K562 (cell line): ENCODE data around the gene TSPAN18. TPM values are rescaled to one million over a fixed set of nuclear protein-coding genes. Genes with fewer than 3 reads are reported as not detected.

Source experiments
- ELF4 ChIP-seq: fragments of 450-650 bp; formaldehyde crosslinking; IDR thresholded peaks from 2 replicates; pipeline ENCODE4 v1.4.0; 2022; ENCODE audit warnings: missing genetic modification characterization
- FOXP1 ChIP-seq: sonication (generic); formaldehyde crosslinking; IDR thresholded peaks from 2 replicates; pipeline ENCODE4 v1.8.0; 2022; ENCODE audit warnings: mild to moderate bottlenecking, missing genetic modification reagents
- GATA2 ChIP-seq: sonication (generic); formaldehyde crosslinking; IDR thresholded peaks from 2 replicates; pipeline ENCODE4 v1.4.0; 2020; ENCODE audit warnings: mild to moderate bottlenecking, missing genetic modification reagents
- IRF2 ChIP-seq: sonication (generic); formaldehyde crosslinking; IDR thresholded peaks from 2 replicates; pipeline ENCODE4 v1.8.1; 2022; ENCODE audit warnings: mild to moderate bottlenecking, missing genetic modification reagents
- KDM1A ChIP-seq, 2 experiments: fragments of 450-650 bp; IDR thresholded peaks; 2 replicates each; pipeline ENCODE4 v1.6.1; 2016; ENCODE audit warnings: mild to moderate bottlenecking in 2 of 2
- MCM7 ChIP-seq, 2 experiments: fragments of 450-650 bp; IDR thresholded peaks; 2 replicates each; pipeline ENCODE4 v1.6.1; 2016 to 2018
- NCOR1 ChIP-seq: fragments of 450-650 bp; IDR thresholded peaks from 2 replicates; pipeline ENCODE4 v1.6.1; 2016; ENCODE audit warnings: mild to moderate bottlenecking, moderate library complexity
- NFRKB ChIP-seq: fragments of 450-650 bp; IDR thresholded peaks from 2 replicates; pipeline ENCODE4 v1.6.1; 2016; ENCODE audit warnings: low read depth
- NR2C2 ChIP-seq, 2 experiments: fragments of 200-800 bp in 1 of 2; sonication (Bioruptor generic) in 1 of 2; sonication (generic) in 1 of 2; formaldehyde crosslinking in 1 of 2; IDR thresholded peaks; 2 replicates each; pipeline versions ENCODE4 v1.6.1 to v1.8.0; 2016 to 2022; ENCODE audit warnings: mild to moderate bottlenecking in 1 of 2, missing compliant biosample characterization in 1 of 2, missing genetic modification characterization in 1 of 2, missing genetic modification reagents in 1 of 2
- RFX5 ChIP-seq: IDR thresholded peaks from 2 replicates; pipeline ENCODE4 v1.6.1; 2011; ENCODE audit warnings: low read depth, mild to moderate bottlenecking, improper control_type of control experiment, low read length
- SMARCA5 ChIP-seq: fragments of 450-650 bp; IDR thresholded peaks from 2 replicates; pipeline ENCODE4 v1.6.1; 2016
- TBP ChIP-seq: optimal IDR thresholded peaks from 2 replicates; pipeline ENCODE3; 2011; ENCODE audit warnings: low read depth, low read length, improper control_type of control experiment
- U2AF2 ChIP-seq: fragments of 200-400 bp; formaldehyde crosslinking; optimal IDR thresholded peaks from 2 replicates; pipeline ENCODE3; 2017; ENCODE audit warnings: low read depth, mild to moderate bottlenecking, low read length
- ZFP1 ChIP-seq: fragments of 450-650 bp; formaldehyde crosslinking; IDR thresholded peaks from 2 replicates; pipeline ENCODE4 v1.4.0; 2020; ENCODE audit warnings: mild to moderate bottlenecking, mixed read lengths
- ZNF239 ChIP-seq: fragments of 250-450 bp; sonication (Bioruptor Pico); IDR thresholded peaks from 2 replicates; pipeline ENCODE4 v1.4.0; 2020; ENCODE audit warnings: mild to moderate bottlenecking
- ZNF3 ChIP-seq: fragments of 250-450 bp; sonication (Bioruptor Pico); IDR thresholded peaks from 2 replicates; pipeline ENCODE4 v1.5.0; 2021; ENCODE audit warnings: mild to moderate bottlenecking, moderate library complexity
- ZNF668 ChIP-seq: fragments of 250-450 bp; sonication (Bioruptor Pico); IDR thresholded peaks from 2 replicates; pipeline ENCODE4 v1.8.0; 2022; ENCODE audit warnings: mild to moderate bottlenecking, inconsistent platforms
- ZNF707 ChIP-seq: fragments of 250-450 bp; sonication (Bioruptor Pico); conservative IDR thresholded peaks from 2 replicates; pipeline ENCODE4 v1.8.0; 2022; ENCODE audit warnings: inconsistent platforms, mild to moderate bottlenecking, moderate library complexity
- ZNF766 ChIP-seq: fragments of 200-800 bp; sonication (Bioruptor generic); conservative IDR thresholded peaks from 2 replicates; pipeline ENCODE4 v1.6.1; 2016; ENCODE audit warnings: missing genetic modification characterization, missing compliant biosample characterization
- polyA plus RNA-seq, 8 experiments: library from polyadenylated mRNA; depleted of rRNA in 4 of 8; stranded (reverse) in 5 of 8; unstranded in 3 of 8; fragments of >200 nt; fragmentation: Nextera tagmentation in 2 of 8; fragmentation: Illumina TruSeq in 1 of 8; extraction: Ambion mirVana in 2 of 8; extraction: Trizol in 1 of 8; gene quantifications; 2 replicates each; pipeline versions ENCODE4 v1.2.1 to v1.2.3, GENCODE V29; 2011 to 2014; ENCODE audit warnings: inconsistent platforms in 1 of 8, missing spikeins in 1 of 8
- total RNA-seq, 7 experiments: library from RNA; depleted of rRNA in 6 of 7; stranded (reverse); fragments of >200 nt in 6 of 7; fragmentation: Illumina TruSeq in 2 of 7; extraction: Trizol in 2 of 7; gene quantifications; 2 replicates each; pipeline versions ENCODE4 v1.2.1 to v1.2.3, GENCODE V29; 2011 to 2021; ENCODE audit warnings: low replicate concordance in 1 of 7
- TF ChIP-seq, protein P1 (sequence below): fragments of 250-450 bp; sonication (Bioruptor Pico); IDR thresholded peaks from 2 replicates; pipeline ENCODE4 v1.4.0; 2020
- TF ChIP-seq, protein P2 (sequence below): fragments of 450-650 bp; formaldehyde crosslinking; conservative IDR thresholded peaks from 2 replicates; pipeline ENCODE4 v1.4.0; 2022; ENCODE audit warnings: mild to moderate bottlenecking, missing genetic modification characterization
- TF ChIP-seq, protein P3 (sequence below): fragments of 250-450 bp; sonication (Bioruptor Pico); IDR thresholded peaks from 2 replicates; pipeline ENCODE4 v1.8.0; 2022; ENCODE audit warnings: inconsistent platforms, mild to moderate bottlenecking, moderate library complexity, borderline replicate concordance

TSPAN18 gene
- total and polyA plus RNA-seq, 9 of the 15 experiments (the other 6 are each of a cell fraction or from before 2014, with no cell fraction given): 0.17 to 0.35 (median 0.22) TPM; not detected in 4

DNA sequence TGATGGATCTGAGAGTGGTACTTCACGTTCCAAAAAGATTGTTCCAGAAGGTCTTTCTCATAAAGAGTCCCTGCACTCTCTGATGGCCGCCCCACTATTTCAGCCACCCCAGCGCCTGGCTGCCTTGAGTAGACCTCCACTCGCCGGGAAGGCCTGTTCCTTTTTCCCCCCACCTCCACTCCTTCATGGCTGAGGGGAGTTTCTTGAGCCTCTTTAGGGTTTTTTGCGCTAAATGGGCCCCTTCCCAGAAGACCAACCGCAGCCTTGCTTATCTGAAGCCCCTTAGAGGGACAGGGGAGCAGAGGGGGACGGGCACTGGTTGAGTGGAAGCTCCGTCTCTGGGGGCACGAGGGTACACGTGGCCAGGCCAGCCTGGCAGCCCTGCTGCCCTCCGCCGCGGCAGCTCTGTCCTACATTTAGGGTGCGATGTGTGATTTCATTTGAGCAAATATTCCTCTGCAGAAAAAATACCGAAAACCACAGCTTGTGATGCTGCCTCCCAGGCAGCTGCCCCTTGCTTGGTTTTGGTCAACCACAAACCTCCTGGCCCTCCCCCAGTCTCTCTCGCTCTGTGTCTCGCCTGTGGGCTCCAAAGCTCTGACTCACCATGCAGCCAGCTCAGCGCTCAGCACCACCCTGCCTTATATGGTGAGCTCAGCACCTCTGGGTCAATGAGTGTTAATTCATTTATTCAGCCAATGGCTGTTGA lies 135.2 kb downstream of the TSPAN18 start (continued):
- TF ChIP-seq ZFP1 (CRISPR knock-in tag) (no peak), NCOR1 (peak; percentile 39; the same call in 1 of the 2 replicates), NFRKB (no peak), FOXP1 (CRISPR knock-in tag) (no peak), ELF4 (no peak), TBP (no peak), ZNF239 (CRISPR knock-in tag) (no peak), MCM7 (IDR thresholded peaks at IDR 0.05) (no peak), ZNF668 (CRISPR knock-in tag) (no peak), GATA2 (CRISPR knock-in tag) (no peak), KDM1A (IDR thresholded peaks at IDR 0.05) (peak; percentile 50 to 54; a peak in 2 of 4 replicates), IRF2 (no peak), U2AF2 (no peak), ZNF707 (CRISPR knock-in tag) (no peak), SMARCA5 (no peak), RFX5 (no peak), NR2C2 (CRISPR knock-in tag; IDR thresholded peaks at IDR 0.05) (no peak), NR2C2 (tag; IDR thresholded peaks at IDR 0.05) (peak; percentile 74; the same call in 1 of the 2 replicates), ZNF766 (CRISPR knock-in tag) (peak; percentile 68; the same call in 1 of the 2 replicates), ZNF3 (CRISPR knock-in tag) (no peak)
- TF ChIP-seq, protein P1, sequence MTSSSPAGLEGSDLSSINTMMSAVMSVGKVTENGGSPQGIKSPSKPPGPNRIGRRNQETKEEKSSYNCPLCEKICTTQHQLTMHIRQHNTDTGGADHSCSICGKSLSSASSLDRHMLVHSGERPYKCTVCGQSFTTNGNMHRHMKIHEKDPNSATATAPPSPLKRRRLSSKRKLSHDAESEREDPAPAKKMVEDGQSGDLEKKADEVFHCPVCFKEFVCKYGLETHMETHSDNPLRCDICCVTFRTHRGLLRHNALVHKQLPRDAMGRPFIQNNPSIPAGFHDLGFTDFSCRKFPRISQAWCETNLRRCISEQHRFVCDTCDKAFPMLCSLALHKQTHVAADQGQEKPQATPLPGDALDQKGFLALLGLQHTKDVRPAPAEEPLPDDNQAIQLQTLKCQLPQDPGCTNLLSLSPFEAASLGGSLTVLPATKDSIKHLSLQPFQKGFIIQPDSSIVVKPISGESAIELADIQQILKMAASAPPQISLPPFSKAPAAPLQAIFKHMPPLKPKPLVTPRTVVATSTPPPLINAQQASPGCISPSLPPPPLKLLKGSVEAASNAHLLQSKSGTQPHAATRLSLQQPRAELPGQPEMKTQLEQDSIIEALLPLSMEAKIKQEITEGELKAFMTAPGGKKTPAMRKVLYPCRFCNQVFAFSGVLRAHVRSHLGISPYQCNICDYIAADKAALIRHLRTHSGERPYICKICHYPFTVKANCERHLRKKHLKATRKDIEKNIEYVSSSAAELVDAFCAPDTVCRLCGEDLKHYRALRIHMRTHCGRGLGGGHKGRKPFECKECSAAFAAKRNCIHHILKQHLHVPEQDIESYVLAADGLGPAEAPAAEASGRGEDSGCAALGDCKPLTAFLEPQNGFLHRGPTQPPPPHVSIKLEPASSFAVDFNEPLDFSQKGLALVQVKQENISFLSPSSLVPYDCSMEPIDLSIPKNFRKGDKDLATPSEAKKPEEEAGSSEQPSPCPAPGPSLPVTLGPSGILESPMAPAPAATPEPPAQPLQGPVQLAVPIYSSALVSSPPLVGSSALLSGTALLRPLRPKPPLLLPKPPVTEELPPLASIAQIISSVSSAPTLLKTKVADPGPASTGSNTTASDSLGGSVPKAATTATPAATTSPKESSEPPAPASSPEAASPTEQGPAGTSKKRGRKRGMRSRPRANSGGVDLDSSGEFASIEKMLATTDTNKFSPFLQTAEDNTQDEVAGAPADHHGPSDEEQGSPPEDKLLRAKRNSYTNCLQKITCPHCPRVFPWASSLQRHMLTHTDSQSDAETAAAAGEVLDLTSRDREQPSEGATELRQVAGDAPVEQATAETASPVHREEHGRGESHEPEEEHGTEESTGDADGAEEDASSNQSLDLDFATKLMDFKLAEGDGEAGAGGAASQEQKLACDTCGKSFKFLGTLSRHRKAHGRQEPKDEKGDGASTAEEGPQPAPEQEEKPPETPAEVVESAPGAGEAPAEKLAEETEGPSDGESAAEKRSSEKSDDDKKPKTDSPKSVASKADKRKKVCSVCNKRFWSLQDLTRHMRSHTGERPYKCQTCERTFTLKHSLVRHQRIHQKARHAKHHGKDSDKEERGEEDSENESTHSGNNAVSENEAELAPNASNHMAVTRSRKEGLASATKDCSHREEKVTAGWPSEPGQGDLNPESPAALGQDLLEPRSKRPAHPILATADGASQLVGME (CRISPR knock-in tag): no peak
- TF ChIP-seq, protein P2, sequence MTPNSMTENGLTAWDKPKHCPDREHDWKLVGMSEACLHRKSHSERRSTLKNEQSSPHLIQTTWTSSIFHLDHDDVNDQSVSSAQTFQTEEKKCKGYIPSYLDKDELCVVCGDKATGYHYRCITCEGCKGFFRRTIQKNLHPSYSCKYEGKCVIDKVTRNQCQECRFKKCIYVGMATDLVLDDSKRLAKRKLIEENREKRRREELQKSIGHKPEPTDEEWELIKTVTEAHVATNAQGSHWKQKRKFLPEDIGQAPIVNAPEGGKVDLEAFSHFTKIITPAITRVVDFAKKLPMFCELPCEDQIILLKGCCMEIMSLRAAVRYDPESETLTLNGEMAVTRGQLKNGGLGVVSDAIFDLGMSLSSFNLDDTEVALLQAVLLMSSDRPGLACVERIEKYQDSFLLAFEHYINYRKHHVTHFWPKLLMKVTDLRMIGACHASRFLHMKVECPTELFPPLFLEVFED (CRISPR knock-in tag): no peak
- TF ChIP-seq, protein P3, sequence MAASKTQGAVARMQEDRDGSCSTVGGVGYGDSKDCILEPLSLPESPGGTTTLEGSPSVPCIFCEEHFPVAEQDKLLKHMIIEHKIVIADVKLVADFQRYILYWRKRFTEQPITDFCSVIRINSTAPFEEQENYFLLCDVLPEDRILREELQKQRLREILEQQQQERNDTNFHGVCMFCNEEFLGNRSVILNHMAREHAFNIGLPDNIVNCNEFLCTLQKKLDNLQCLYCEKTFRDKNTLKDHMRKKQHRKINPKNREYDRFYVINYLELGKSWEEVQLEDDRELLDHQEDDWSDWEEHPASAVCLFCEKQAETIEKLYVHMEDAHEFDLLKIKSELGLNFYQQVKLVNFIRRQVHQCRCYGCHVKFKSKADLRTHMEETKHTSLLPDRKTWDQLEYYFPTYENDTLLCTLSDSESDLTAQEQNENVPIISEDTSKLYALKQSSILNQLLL (CRISPR knock-in tag): no peak
